SK-N-SH treated with all-trans-retinoic acid at 6 μM for 48 hours (cell line): Measurements from ENCODE around the gene GALE.
A peak's percentile ranks its signal among the peaks of the same experiment; 100 is the strongest.

Source experiments
- ATAC-seq: fragments of 200-7000 bp; cut with Tn5 transposase; 3 replicates; pipeline ENCODE4 v1.9.1; 2020; ENCODE audit warnings: mild to moderate bottlenecking, moderate library complexity
- BACH2 ChIP-seq: fragments of 250-450 bp; sonication (Bioruptor Pico); IDR thresholded peaks from 2 replicates; pipeline ENCODE4 v1.9.0; 2021; ENCODE audit warnings: mild to moderate bottlenecking, borderline replicate concordance
- CREB5 ChIP-seq: fragments of 250-450 bp; sonication (Bioruptor Pico); IDR thresholded peaks from 2 replicates; pipeline ENCODE4 v1.5.1; 2020; ENCODE audit warnings: low read depth, mild to moderate bottlenecking, moderate library complexity
- CSDC2 ChIP-seq: fragments of 250-450 bp; sonication (Bioruptor Pico); IDR thresholded peaks from 2 replicates; pipeline ENCODE4 v1.5.0; 2020; ENCODE audit warnings: mild to moderate bottlenecking, moderate library complexity
- CSRNP3 ChIP-seq: fragments of 250-450 bp; sonication (Bioruptor Pico); IDR thresholded peaks from 2 replicates; pipeline ENCODE4 v1.5.1; 2021; ENCODE audit warnings: mild to moderate bottlenecking, moderate library complexity
- GLIS3 ChIP-seq: fragments of 250-450 bp; sonication (Bioruptor Pico); IDR thresholded peaks from 2 replicates; pipeline ENCODE4 v1.5.0; 2020; ENCODE audit warnings: mild to moderate bottlenecking, moderate library complexity
- OSR1 ChIP-seq: fragments of 250-450 bp; sonication (Bioruptor Pico); IDR thresholded peaks from 2 replicates; pipeline ENCODE4 v1.8.0; 2022; ENCODE audit warnings: moderate library complexity, mild to moderate bottlenecking, inconsistent platforms
- POU6F1 ChIP-seq: fragments of 250-450 bp; sonication (Bioruptor Pico); IDR thresholded peaks from 2 replicates; pipeline ENCODE4 v1.8.0; 2021; ENCODE audit warnings: low read depth, mild to moderate bottlenecking, moderate library complexity, borderline replicate concordance
- PPARA ChIP-seq: fragments of 250-450 bp; sonication (Bioruptor Pico); IDR thresholded peaks from 2 replicates; pipeline ENCODE4 v1.5.0; 2020; ENCODE audit warnings: mild to moderate bottlenecking, borderline replicate concordance
- RARB ChIP-seq: fragments of 250-450 bp; sonication (Bioruptor Pico); IDR thresholded peaks from 2 replicates; pipeline ENCODE4 v1.8.0; 2021; ENCODE audit warnings: mild to moderate bottlenecking, moderate library complexity
- SNAI2 ChIP-seq: fragments of 250-450 bp; sonication (Bioruptor Pico); IDR thresholded peaks from 2 replicates; pipeline ENCODE4 v1.5.0; 2020; ENCODE audit warnings: mild to moderate bottlenecking, moderate library complexity
- TCF4 ChIP-seq: fragments of 250-450 bp; sonication (Bioruptor Pico); IDR thresholded peaks from 2 replicates; pipeline ENCODE4 v1.8.0; 2021; ENCODE audit warnings: mild to moderate bottlenecking, moderate library complexity, borderline replicate concordance
- TOX ChIP-seq: fragments of 250-450 bp; sonication (Bioruptor Pico); IDR thresholded peaks from 2 replicates; pipeline ENCODE4 v1.8.0; 2021; ENCODE audit warnings: mild to moderate bottlenecking, moderate library complexity, borderline replicate concordance
- TSHZ2 ChIP-seq: fragments of 250-450 bp; sonication (Bioruptor Pico); IDR thresholded peaks from 2 replicates; pipeline ENCODE4 v1.5.0; 2020; ENCODE audit warnings: mild to moderate bottlenecking, moderate library complexity
- ZFP3 ChIP-seq: fragments of 250-450 bp; sonication (Bioruptor Pico); IDR thresholded peaks from 2 replicates; pipeline ENCODE4 v1.5.0; 2020; ENCODE audit warnings: mild to moderate bottlenecking, moderate library complexity
- ZFP30 ChIP-seq: fragments of 450-650 bp; formaldehyde crosslinking; IDR thresholded peaks from 2 replicates; pipeline ENCODE4 v1.5.0; 2022; ENCODE audit warnings: mild to moderate bottlenecking, moderate library complexity
- ZNF565 ChIP-seq: fragments of 450-650 bp; formaldehyde crosslinking; conservative IDR thresholded peaks from 2 replicates; pipeline ENCODE4 v1.5.0; 2020; ENCODE audit warnings: low read depth, mild to moderate bottlenecking, moderate library complexity
- ZNF8 ChIP-seq: fragments of 450-650 bp; formaldehyde crosslinking; IDR thresholded peaks from 2 replicates; pipeline ENCODE4 v1.5.0; 2020; ENCODE audit warnings: mild to moderate bottlenecking, moderate library complexity

GALE gene

GRCh38 chr1:23814016-23814415, 13.5 kb upstream of the GALE start:
- no peak for ATAC-seq

GRCh38 chr1:23810818-23811540, 10.4 kb upstream of the GALE start:
- TF ChIP-seq RARB (CRISPR knock-in tag), result no peak
- no peak for TF ChIP-seq ZFP3 (CRISPR knock-in tag)
- peak; percentile 77 for ATAC-seq

More at GRCh38 chr1:23814016-23814415, 13.5 kb upstream of the GALE start:
- TF ChIP-seq POU6F1 (CRISPR knock-in tag) (no peak), CREB5 (CRISPR knock-in tag) (no peak), BACH2 (no peak), OSR1 (CRISPR knock-in tag) (no peak), ZFP30 (no peak), TSHZ2 (no peak), PPARA (CRISPR knock-in tag) (no peak), TOX (no peak), GLIS3 (no peak), ZNF565 (CRISPR knock-in tag) (no peak)

- peak; percentile 92 for ATAC-seq
- TF ChIP-seq RARB (CRISPR knock-in tag), result no peak
- no peak for TF ChIP-seq CREB5 (CRISPR knock-in tag)
- no peak for TF ChIP-seq OSR1 (CRISPR knock-in tag)
- TF ChIP-seq ZFP3 (CRISPR knock-in tag), result no peak
- TF ChIP-seq GLIS3, result no peak
- TF ChIP-seq PPARA (CRISPR knock-in tag), result no peak
- TF ChIP-seq CSRNP3 (CRISPR knock-in tag), result no peak
- TF ChIP-seq POU6F1 (CRISPR knock-in tag), result no peak
- TF ChIP-seq ZNF8 (CRISPR knock-in tag), result no peak
- TF ChIP-seq CSDC2, result no peak
- no peak for TF ChIP-seq TSHZ2
- TF ChIP-seq TCF4 (CRISPR knock-in tag), result no peak
- no peak for TF ChIP-seq SNAI2 (CRISPR knock-in tag)
These were observed 9.2 kb upstream of the GALE start for GRCh38 chr1:23809751-23810171.
